Stimulated activated CD4-positive, alpha-beta T cell treated with anti-CD3 and anti-CD28 coated beads, TNF-alpha, amount 100 ng/mL, for 4 hours (primary cell): ENCODE data around the gene CHRNA7.
"Not testable (repeated sequence)": the region's sequence is repeated elsewhere in the genome, so short reads cannot be mapped to it uniquely, and the experiment has no call there.

Source experiments
- DNase-seq, 3 experiments: peaks; one replicate each; pipeline ENCODE4 v3.0.0-alpha.2; 2020; ENCODE audit warnings: low read depth in 3 of 3

CHRNA7 gene

GRCh38 chr15:32167913-32168312 lies 137.6 kb downstream of the CHRNA7 start:
- DNase-seq, result not testable (repeated sequence)

- DNase-seq, result not testable (repeated sequence)
These were observed 150.3 kb downstream of the CHRNA7 start for GRCh38 chr15:32180579-32180978.

GRCh38 chr15:32193780-32194179 lies 163.5 kb downstream of the CHRNA7 start:
- DNase-seq, result not testable (repeated sequence)

DNA sequence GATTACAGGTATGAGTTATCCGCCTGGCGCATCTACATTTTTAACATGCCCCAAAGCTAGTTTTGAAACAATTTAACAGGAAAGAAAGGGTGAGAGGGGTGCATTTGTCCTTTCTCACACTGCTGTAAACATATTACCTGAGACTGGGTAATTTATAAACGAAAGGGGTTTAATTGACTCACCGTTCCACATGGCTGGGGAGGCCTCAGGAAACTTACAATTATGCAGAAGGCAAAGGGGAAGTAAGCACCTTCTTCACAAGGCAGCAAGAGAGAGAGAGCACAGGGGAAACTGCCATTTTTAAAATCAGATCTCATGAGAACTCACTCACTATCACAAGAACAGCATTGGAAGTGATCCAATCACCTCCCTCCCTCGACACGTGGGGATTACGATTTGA lies 165.9 kb downstream of the CHRNA7 start:
- DNase-seq, result not testable (repeated sequence)

DNA sequence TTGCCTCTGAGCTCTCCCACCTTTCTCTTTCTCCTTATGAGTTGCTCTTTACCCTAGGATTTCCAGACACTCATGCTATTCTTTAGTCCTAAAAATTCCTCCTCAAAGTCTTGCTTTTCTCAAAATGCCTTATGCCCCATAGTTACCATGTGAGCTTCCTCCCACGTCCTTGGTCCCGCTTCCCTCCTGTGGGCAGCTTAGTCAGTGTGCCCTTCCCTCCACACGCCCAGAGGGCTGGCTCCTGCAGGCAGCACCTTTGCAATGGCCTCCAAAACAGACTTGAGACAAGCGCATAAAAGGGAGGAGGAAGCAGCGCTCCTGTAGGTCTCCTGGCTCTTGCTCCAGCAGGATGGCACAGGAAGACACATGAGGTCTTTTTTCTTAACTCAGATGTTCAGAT lies 168.6 kb downstream of the CHRNA7 start:
- DNase-seq, result not testable (repeated sequence)

GRCh38 chr15:32209081-32209480 lies 178.8 kb downstream of the CHRNA7 start:
- not testable (repeated sequence) for DNase-seq

- DNase-seq, result no peak
These were observed 188.4 kb downstream of the CHRNA7 start for GRCh38 chr15:32218666-32219065.
